MCF 10A (cell line): Measurements from ENCODE around the gene CNTNAP1. TPM values are rescaled to one million over a fixed set of nuclear protein-coding genes. Genes with fewer than 3 reads are reported as not detected.

ENCODE experiments used
- BruUV-seq: library from RNA; stranded (reverse); fragments of 400-500 nt; replicated peaks from 2 replicates; lab custom pipeline; 2021; lab: Mats Ljungman, UMichigan
- CTCF ChIA-PET: fragments of 300-600 bp; sonication (Branson Sonifier 250); formaldehyde crosslinking; extraction: SDS; loops from one replicate; lab custom pipeline; 2021; ENCODE audit warnings: antibody characterized with exemption, inconsistent platforms; lab: Yijun Ruan, JAX
- POLR2A ChIA-PET: fragments of 300-600, 350-650 bp; sonication (Branson Sonifier 250); formaldehyde crosslinking; extraction: SDS; loops from one replicate; lab custom pipeline; 2020; ENCODE audit warnings: antibody characterized with exemption, inconsistent platforms; lab: Yijun Ruan, JAX
- DNase-seq: peaks from one replicate; pipeline ENCODE4 v3.0.0-alpha.2; 2018; ENCODE audit not compliant: unreplicated experiment
- H3K27ac Mint-ChIP-seq: one replicate; pipeline ENCODE4 v1.8.0; 2022; ENCODE audit warnings: mild to moderate bottlenecking, low read depth, mixed read lengths; ENCODE audit not compliant: unreplicated experiment
- H3K27me3 Mint-ChIP-seq: one replicate; pipeline ENCODE4 v1.8.0; 2022; ENCODE audit warnings: mixed read lengths; ENCODE audit not compliant: insufficient read depth, unreplicated experiment
- H3K36me3 Mint-ChIP-seq: one replicate; pipeline ENCODE4 v1.8.0; 2022; ENCODE audit warnings: mild to moderate bottlenecking, moderate library complexity, mixed read lengths; ENCODE audit not compliant: insufficient read depth, unreplicated experiment
- H3K4me1 Mint-ChIP-seq: one replicate; pipeline ENCODE4 v1.8.0; 2022; ENCODE audit warnings: mixed read lengths; ENCODE audit not compliant: insufficient read depth, unreplicated experiment
- H3K4me3 Mint-ChIP-seq: one replicate; pipeline ENCODE4 v1.8.0; 2022; ENCODE audit warnings: mild to moderate bottlenecking, moderate library complexity, mixed read lengths; ENCODE audit not compliant: unreplicated experiment
- H3K9me3 Mint-ChIP-seq: one replicate; pipeline ENCODE4 v1.8.0; 2022; ENCODE audit warnings: mixed read lengths; ENCODE audit not compliant: unreplicated experiment
- CTCF ChIP-seq: fragments of 200-600 bp; IDR thresholded peaks from one replicate; pipeline ENCODE4 v1.8.0; 2022; ENCODE audit warnings: antibody characterized with exemption, mild to moderate bottlenecking; ENCODE audit not compliant: unreplicated experiment
- intact Hi-C: fragments of 100-400 bp; cut with micrococcal nuclease; formaldehyde crosslinking; loops from 2 replicates; pipeline ENCODE4 v1.14.1; 2022
- total RNA-seq: library from RNA; stranded (reverse); gene quantifications from 2 replicates; pipeline ENCODE4 v1.2.3, GENCODE V29; 2022

Gene CNTNAP1
- total RNA-seq, 1 experiment from 2014 or later = 1.2 TPM

GRCh38 chr17:42640121-42640520 is 42.2 kb upstream of the CNTNAP1 start:
- no peak overlapping the region for H3K27ac Mint-ChIP-seq
- H3K36me3 Mint-ChIP-seq = no peaks in the 10 kb centered on the region
- ChIA-PET CTCF (no interaction called here), POLR2A (no interaction called here)
- DNase-seq = no peak
- no peaks in the 10 kb centered on the region for H3K4me1 Mint-ChIP-seq
- BruUV-seq = no TSS peak
- intact Hi-C loops = no loop called here
- TF ChIP-seq CTCF = no peak
- no peak overlapping the region for H3K4me3 Mint-ChIP-seq
- H3K9me3 Mint-ChIP-seq = no peaks in the 10 kb centered on the region
- peaks cover 16% of the 10 kb centered on the region for H3K27me3 Mint-ChIP-seq

DNA sequence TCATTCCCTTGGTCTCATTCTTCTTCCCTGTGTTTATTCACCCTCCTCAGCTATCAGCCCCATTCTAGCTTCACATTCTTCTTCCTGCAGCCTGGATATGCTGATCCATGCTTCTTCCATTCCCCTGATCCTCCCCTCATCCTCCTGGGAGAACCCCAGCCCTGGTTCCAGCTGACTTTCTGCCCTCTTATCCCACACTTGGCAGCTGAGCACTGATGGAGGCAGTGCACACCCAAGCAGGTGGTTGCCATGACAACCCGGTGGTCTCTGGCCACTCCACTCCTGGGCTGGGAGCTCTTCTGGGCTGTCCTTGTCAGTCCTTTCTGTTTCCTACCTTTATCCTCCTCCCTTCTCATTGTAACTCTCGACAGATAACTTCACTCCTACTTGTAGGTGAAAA is 40.0 kb upstream of the CNTNAP1 start:
- BruUV-seq = no TSS peak
- H3K36me3 Mint-ChIP-seq = no peaks in the 10 kb centered on the region

GRCh38 chr17:42647778-42648177 is 34.6 kb upstream of the CNTNAP1 start:
- Mint-ChIP-seq H3K4me3 (no peak overlapping the region), H3K27ac (no peak overlapping the region), H3K27me3 (peaks cover 5% of the 10 kb centered on the region), H3K9me3 (no peaks in the 10 kb centered on the region), H3K36me3 (no peaks in the 10 kb centered on the region), H3K4me1 (no peaks in the 10 kb centered on the region)
- DNase-seq = no peak
- no peak for TF ChIP-seq CTCF
- intact Hi-C loops = no loop called here
- no TSS peak for BruUV-seq
- ChIA-PET POLR2A (interaction anchor here (1.4 to 1.6 kb wide), 2 partner anchors 12 to 24 kb away, joined by 4 read pairs; partner anchors contain the start of gene TUBG2), CTCF (interaction anchor here (0.6 to 2.0 kb wide), 2 partner anchors 24 to 91 kb away, joined by 4 to 6 read pairs; no protein-coding TSS in a partner anchor)

More for the DNA sequence above, 40.0 kb upstream of the CNTNAP1 start:
- H3K9me3 Mint-ChIP-seq = no peaks in the 10 kb centered on the region
- intact Hi-C loops = no loop called here
- no peak for TF ChIP-seq CTCF
- no peak overlapping the region for H3K4me3 Mint-ChIP-seq
- ChIA-PET POLR2A (interaction anchor here (1.2 kb wide), 1 partner anchor 33 kb away, joined by 5 read pairs; the partner anchor contains the start of genes RETREG3 and TUBG1), CTCF (interaction anchor here (0.6 to 0.9 kb wide), 2 partner anchors 12 to 608 kb away, joined by 3 read pairs; no protein-coding TSS in a partner anchor)
- H3K27me3 Mint-ChIP-seq = peaks cover 16% of the 10 kb centered on the region
- H3K4me1 Mint-ChIP-seq = no peaks in the 10 kb centered on the region
- H3K27ac Mint-ChIP-seq = no peak overlapping the region
- no peak for DNase-seq

- H3K4me3 Mint-ChIP-seq = no peak overlapping the region
- no peaks in the 10 kb centered on the region for H3K9me3 Mint-ChIP-seq
- POLR2A ChIA-PET = interaction anchor here (0.6 to 0.8 kb wide), 2 partner anchors 11 to 71 kb away, joined by 3 read pairs; no protein-coding TSS in a partner anchor
- H3K4me1 Mint-ChIP-seq = no peaks in the 10 kb centered on the region
- H3K27ac Mint-ChIP-seq = no peak overlapping the region
- no TSS peak for BruUV-seq
- intact Hi-C loops = no loop called here
- H3K27me3 Mint-ChIP-seq = no peaks in the 10 kb centered on the region
- DNase-seq = no peak
- CTCF ChIA-PET = interaction anchor here (0.6 to 0.9 kb wide), 3 partner anchors 12 to 817 kb away, joined by 3 to 7 read pairs (median 3); no protein-coding TSS in a partner anchor
- no peak for TF ChIP-seq CTCF
- no peaks in the 10 kb centered on the region for H3K36me3 Mint-ChIP-seq
Measured at GRCh38 chr17:42651392-42651791, 30.9 kb upstream of the CNTNAP1 start.
